ENCODE results near the gene LNPEP. TPM values are rescaled to one million over a fixed set of nuclear protein-coding genes. Genes with fewer than 3 reads are reported as not detected.

The LNPEP gene
- total and polyA plus RNA-seq, 2 of the 13 experiments (the other 11 are each of a cell fraction or from before 2014, with no cell fraction given): 8.0 to 16.9 TPM

DNA sequence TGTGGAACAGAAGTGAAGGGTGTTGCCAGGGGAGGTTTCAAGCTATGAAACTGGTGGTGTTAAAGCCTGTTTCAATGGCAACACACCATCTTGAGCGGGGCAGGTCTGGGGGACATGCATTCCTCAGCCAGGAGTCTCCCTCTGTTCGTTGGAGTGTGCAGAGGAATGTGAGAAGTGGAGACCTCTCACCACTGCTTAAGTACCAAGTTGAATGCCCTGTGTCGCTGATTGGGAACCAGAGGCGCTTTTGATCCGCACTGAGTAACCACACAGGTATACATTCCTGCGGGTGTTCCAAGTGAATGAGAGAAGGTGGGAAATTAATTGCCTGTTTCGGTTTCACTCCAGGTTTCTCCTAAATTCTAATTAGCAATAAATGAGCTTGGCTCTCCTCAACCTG lies 107.1 kb downstream of the LNPEP start:
- in situ Hi-C loops (cut with HindIII; ENCODE audit: extremely low pct_ligation_motif_present, low pct_unique_long_range_greater_than_20kb): no loop called here
- H3K27ac ChIP-seq (ENCODE audit: extremely low read length, insufficient read depth, low read length): no peak overlapping the region
- FAIRE-seq (no peak), DNase-seq (ENCODE audit: low spot score) (no peak), ATAC-seq (no peak; the same call in 2 of the 3 replicates)
- H3K4me3 ChIP-seq (replicated peaks in 1 of 3; ENCODE audit: insufficient read depth in 1 of 3, low read depth in 2 of 3, low read length in 3 of 3): no peak overlapping the region
- BruUV-seq (replicated peaks): no TSS peak
- peaks cover 29% of the 10 kb centered on the region for H3K4me1 ChIP-seq (ENCODE audit: insufficient read depth, low read length)
- no peaks in the 10 kb centered on the region for H3K36me3 ChIP-seq (replicated peaks in 1 of 2; ENCODE audit: control insufficient read depth in 1 of 2, insufficient read depth in 2 of 2, low read length in 2 of 2)
- H4K20me1 ChIP-seq (ENCODE audit: insufficient read depth, low read length): no peaks in the 10 kb centered on the region
- H3K9me3 ChIP-seq (ENCODE audit: low read length): no peaks in the 10 kb centered on the region
- H3K4me2 ChIP-seq (ENCODE audit: low read depth, low read length): no peak overlapping the region
- CTCF ChIA-PET (ENCODE audit: low intra/inter-chr PET ratio, low total read pairs): interaction anchor here (2.0 kb wide), 1 partner anchor 119 kb away, joined by 5 read pairs; no protein-coding TSS in a partner anchor
- no peak overlapping the region for H3K9ac ChIP-seq (ENCODE audit: insufficient read depth, low read depth, low read length)
- POLR2A ChIA-PET: no interaction called here
- 80% methylated on average over 6 of the region's 7 CpGs for WGBS (ENCODE audit: low lambda C conversion rate)
- intact Hi-C loops (cut with micrococcal nuclease; ENCODE audit: unreplicated experiment): loop anchor here (5.0 to 10.0 kb wide), 4 partner anchors 99 to 698 kb away; partner anchors contain the start of genes LIX1 and LNPEP
- no peaks in the 10 kb centered on the region for H3K79me2 ChIP-seq (ENCODE audit: insufficient read depth, low read length)
- no peak overlapping the region for H2AFZ ChIP-seq (ENCODE audit: low read length)
- H3K27me3 ChIP-seq (ENCODE audit: control insufficient read depth in 1 of 2, insufficient read depth in 2 of 2, low read length in 2 of 2): no peaks in the 10 kb centered on the region
- no peak for TF ChIP-seq ZBTB42 (CRISPR knock-in tag; IDR thresholded peaks at IDR 0.05)
- no peak for TF ChIP-seq PAF1 (CRISPR knock-in tag; IDR thresholded peaks at IDR 0.05)
- TF ChIP-seq ZNF737 (CRISPR knock-in tag; IDR thresholded peaks at IDR 0.05; ENCODE audit: borderline replicate concordance): no peak
- TF ChIP-seq ZMYM3 (CRISPR knock-in tag; IDR thresholded peaks at IDR 0.05): no peak
- TF ChIP-seq CC2D1A (CRISPR knock-in tag; IDR thresholded peaks at IDR 0.05): no peak
- no peak for TF ChIP-seq ZNF30 (CRISPR knock-in tag; IDR thresholded peaks at IDR 0.05)
- no peak for TF ChIP-seq ZNF225 (CRISPR knock-in tag; IDR thresholded peaks at IDR 0.05)
- TF ChIP-seq, protein P1, sequence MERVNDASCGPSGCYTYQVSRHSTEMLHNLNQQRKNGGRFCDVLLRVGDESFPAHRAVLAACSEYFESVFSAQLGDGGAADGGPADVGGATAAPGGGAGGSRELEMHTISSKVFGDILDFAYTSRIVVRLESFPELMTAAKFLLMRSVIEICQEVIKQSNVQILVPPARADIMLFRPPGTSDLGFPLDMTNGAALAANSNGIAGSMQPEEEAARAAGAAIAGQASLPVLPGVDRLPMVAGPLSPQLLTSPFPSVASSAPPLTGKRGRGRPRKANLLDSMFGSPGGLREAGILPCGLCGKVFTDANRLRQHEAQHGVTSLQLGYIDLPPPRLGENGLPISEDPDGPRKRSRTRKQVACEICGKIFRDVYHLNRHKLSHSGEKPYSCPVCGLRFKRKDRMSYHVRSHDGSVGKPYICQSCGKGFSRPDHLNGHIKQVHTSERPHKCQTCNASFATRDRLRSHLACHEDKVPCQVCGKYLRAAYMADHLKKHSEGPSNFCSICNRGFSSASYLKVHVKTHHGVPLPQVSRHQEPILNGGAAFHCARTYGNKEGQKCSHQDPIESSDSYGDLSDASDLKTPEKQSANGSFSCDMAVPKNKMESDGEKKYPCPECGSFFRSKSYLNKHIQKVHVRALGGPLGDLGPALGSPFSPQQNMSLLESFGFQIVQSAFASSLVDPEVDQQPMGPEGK (CRISPR knock-in tag; IDR thresholded peaks at IDR 0.05): no peak
- TF ChIP-seq ZNF205 (CRISPR knock-in tag; IDR thresholded peaks at IDR 0.05): no peak
- TF ChIP-seq, protein P2, sequence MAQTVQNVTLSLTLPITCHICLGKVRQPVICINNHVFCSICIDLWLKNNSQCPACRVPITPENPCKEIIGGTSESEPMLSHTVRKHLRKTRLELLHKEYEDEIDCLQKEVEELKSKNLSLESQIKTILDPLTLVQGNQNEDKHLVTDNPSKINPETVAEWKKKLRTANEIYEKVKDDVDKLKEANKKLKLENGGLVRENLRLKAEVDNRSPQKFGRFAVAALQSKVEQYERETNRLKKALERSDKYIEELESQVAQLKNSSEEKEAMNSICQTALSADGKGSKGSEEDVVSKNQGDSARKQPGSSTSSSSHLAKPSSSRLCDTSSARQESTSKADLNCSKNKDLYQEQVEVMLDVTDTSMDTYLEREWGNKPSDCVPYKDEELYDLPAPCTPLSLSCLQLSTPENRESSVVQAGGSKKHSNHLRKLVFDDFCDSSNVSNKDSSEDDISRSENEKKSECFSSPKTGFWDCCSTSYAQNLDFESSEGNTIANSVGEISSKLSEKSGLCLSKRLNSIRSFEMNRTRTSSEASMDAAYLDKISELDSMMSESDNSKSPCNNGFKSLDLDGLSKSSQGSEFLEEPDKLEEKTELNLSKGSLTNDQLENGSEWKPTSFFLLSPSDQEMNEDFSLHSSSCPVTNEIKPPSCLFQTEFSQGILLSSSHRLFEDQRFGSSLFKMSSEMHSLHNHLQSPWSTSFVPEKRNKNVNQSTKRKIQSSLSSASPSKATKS (CRISPR knock-in tag; IDR thresholded peaks at IDR 0.05): no peak
- TF ChIP-seq, protein P3, sequence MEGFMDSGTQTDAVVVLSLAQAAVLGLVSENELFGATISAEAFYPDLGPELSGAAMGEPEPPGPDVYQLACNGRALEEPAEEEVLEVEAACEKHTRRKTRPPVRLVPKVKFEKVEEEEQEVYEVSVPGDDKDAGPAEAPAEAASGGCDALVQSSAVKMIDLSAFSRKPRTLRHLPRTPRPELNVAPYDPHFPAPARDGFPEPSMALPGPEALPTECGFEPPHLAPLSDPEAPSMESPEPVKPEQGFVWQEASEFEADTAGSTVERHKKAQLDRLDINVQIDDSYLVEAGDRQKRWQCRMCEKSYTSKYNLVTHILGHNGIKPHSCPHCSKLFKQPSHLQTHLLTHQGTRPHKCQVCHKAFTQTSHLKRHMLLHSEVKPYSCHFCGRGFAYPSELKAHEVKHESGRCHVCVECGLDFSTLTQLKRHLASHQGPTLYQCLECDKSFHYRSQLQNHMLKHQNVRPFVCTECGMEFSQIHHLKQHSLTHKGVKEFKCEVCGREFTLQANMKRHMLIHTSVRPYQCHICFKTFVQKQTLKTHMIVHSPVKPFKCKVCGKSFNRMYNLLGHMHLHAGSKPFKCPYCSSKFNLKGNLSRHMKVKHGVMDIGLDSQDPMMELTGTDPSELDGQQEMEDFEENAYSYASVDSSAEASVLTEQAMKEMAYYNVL (CRISPR knock-in tag; IDR thresholded peaks at IDR 0.05; ENCODE audit: borderline replicate concordance): no peak
- TF ChIP-seq U2AF2 (IDR thresholded peaks at IDR 0.05; ENCODE audit: low read depth, low read length): no peak
- no peak for TF ChIP-seq XBP1 (CRISPR knock-in tag; IDR thresholded peaks at IDR 0.05)
- no peak for TF ChIP-seq ZNF335 (CRISPR knock-in tag; IDR thresholded peaks at IDR 0.05)
- TF ChIP-seq HOXA3 (CRISPR knock-in tag; IDR thresholded peaks at IDR 0.05): no peak
- no peak for TF ChIP-seq NRL (CRISPR knock-in tag; IDR thresholded peaks at IDR 0.05; ENCODE audit: borderline replicate concordance)
- TF ChIP-seq ZFX (CRISPR knock-in tag; IDR thresholded peaks at IDR 0.05; ENCODE audit: low read depth): no peak

All from HepG2 (cell line).